Hepatocyte (in vitro differentiated cells): ENCODE data around the gene CNST. TPM values are rescaled to one million over a fixed set of nuclear protein-coding genes. Genes with fewer than 3 reads are reported as not detected.
"Not testable (repeated sequence)": the region's sequence is repeated elsewhere in the genome, so short reads cannot be mapped to it uniquely, and the experiment has no call there.

Source experiments
- DNase-seq: peaks from one replicate; pipeline ENCODE4 v3.0.0-alpha.2; 2016; ENCODE audit warnings: low spot score
- H2AFZ ChIP-seq: fragments of 200-600 bp; sonication (generic); 2 replicates; pipeline ENCODE4 v1.6.0; 2016; ENCODE audit warnings: antibody characterized with exemption, mild to moderate bottlenecking
- H3K27ac ChIP-seq: fragments of 200-600 bp; sonication (generic); 2 replicates; pipeline ENCODE4 v1.5.1; 2016; ENCODE audit warnings: mild to moderate bottlenecking
- H3K27me3 ChIP-seq: fragments of 200-600 bp; sonication (generic); 2 replicates; pipeline ENCODE4 v1.6.1; 2016
- H3K36me3 ChIP-seq: fragments of 200-600 bp; sonication (generic); replicated peaks from 2 replicates; pipeline ENCODE4 v1.5.1; 2016; ENCODE audit warnings: low read depth; ENCODE audit not compliant: insufficient read depth
- H3K4me1 ChIP-seq: fragments of 200-600 bp; sonication (generic); 2 replicates; pipeline ENCODE4 v1.5.1; 2016; ENCODE audit warnings: mild to moderate bottlenecking, moderate library complexity; ENCODE audit not compliant: insufficient read depth
- H3K4me2 ChIP-seq: fragments of 200-600 bp; sonication (generic); 2 replicates; pipeline ENCODE4 v1.6.0; 2016
- H3K4me3 ChIP-seq: fragments of 200-600 bp; sonication (generic); 2 replicates; pipeline ENCODE4 v1.5.1; 2016; ENCODE audit warnings: mild to moderate bottlenecking
- H3K79me2 ChIP-seq: fragments of 200-600 bp; sonication (generic); 2 replicates; pipeline ENCODE4 v1.6.0; 2017; ENCODE audit warnings: mild to moderate bottlenecking
- H3K9me2 ChIP-seq: fragments of 200-600 bp; sonication (generic); replicated peaks from 2 replicates; pipeline ENCODE4 v1.6.0; 2017; ENCODE audit warnings: mild to moderate bottlenecking; ENCODE audit not compliant: insufficient read depth
- H3K9me3 ChIP-seq: fragments of 200-600 bp; sonication (generic); 2 replicates; pipeline ENCODE4 v1.5.1; 2016; ENCODE audit warnings: low read depth, mild to moderate bottlenecking
- H4K20me1 ChIP-seq: fragments of 200-600 bp; sonication (generic); 2 replicates; pipeline ENCODE4 v1.6.0; 2016; ENCODE audit warnings: mild to moderate bottlenecking; ENCODE audit not compliant: insufficient read depth, poor library complexity, severe bottlenecking
- EZH2 ChIP-seq: fragments of 200-600 bp; sonication (generic); IDR thresholded peaks from 2 replicates; pipeline ENCODE4 v1.6.1; 2016; ENCODE audit warnings: antibody characterized with exemption, mild to moderate bottlenecking, borderline replicate concordance
- EZH2phosphoT487 ChIP-seq: fragments of 200-600 bp; sonication (generic); IDR thresholded peaks from one replicate; pipeline ENCODE4 v1.6.1; 2018; ENCODE audit warnings: antibody characterized with exemption, mild to moderate bottlenecking, low read depth, moderate library complexity; ENCODE audit not compliant: unreplicated experiment, severe bottlenecking
- WGBS: methylation state at CpG from one replicate; pipeline ENCODE4 v1.1.6; 2016; ENCODE audit warnings: low lambda C conversion rate; ENCODE audit errors: missing lambda C conversion rate; 5-methylcytosine and 5-hydroxymethylcytosine counted together
- polyA plus RNA-seq: library from polyadenylated mRNA; unstranded; fragments of >200 nt; fragmentation: Nextera tagmentation; extraction: Ambion mirVana; gene quantifications from 2 replicates; pipeline ENCODE4 v1.2.1, GENCODE V29; 2016
- small RNA-seq: library from RNA; depleted of rRNA; stranded (forward); fragments of <200 nt; gene quantifications from one replicate; pipeline ENCODE3, GENCODE V24; 2014
- total RNA-seq: library from RNA; depleted of rRNA; stranded (reverse); fragments of >200 nt; gene quantifications from 2 replicates; pipeline ENCODE4 v1.2.3, GENCODE V29; 2014

The CNST gene
- total and polyA plus RNA-seq, 2 experiments from 2014 or later: 7.1 to 16.4 TPM

DNA sequence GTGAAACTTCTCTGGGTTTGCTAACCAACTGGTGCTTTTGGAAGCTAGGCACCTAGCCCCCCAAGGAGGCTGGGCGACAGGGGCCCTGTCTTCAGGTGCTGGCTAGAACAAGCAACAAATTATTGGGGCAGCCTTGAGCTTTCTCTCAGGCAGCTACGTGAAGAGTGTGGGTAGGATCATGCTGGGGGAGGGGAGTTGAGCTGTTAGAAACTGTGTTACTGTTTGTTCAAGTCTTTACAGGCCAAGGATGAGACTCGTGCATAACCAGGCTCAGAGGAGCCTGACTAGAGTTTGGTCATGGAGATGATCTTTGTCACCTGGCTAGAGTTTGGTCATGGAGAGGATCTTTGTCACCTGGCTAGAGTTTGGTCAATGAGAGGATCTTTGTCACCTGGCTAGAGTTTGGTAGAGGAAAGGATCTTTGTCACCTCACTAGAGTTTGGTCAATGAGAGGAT is 145.3 kb downstream of the CNST start:
- H3K4me3 ChIP-seq: no peak overlapping the region
- no peaks in the 10 kb centered on the region for H3K27me3 ChIP-seq
- H3K9me3 ChIP-seq: no peaks in the 10 kb centered on the region
- no peak for DNase-seq
- H2AFZ ChIP-seq: no peak overlapping the region
- TF ChIP-seq EZH2 (no peak), EZH2phosphoT487 (no peak)
- H3K36me3 ChIP-seq: no peaks in the 10 kb centered on the region
- 75% methylated on average over 3 of the region's 3 CpGs for WGBS
- no peak overlapping the region for H3K27ac ChIP-seq
- H3K4me2 ChIP-seq: no peak overlapping the region
- H3K79me2 ChIP-seq: no peaks in the 10 kb centered on the region
- no peaks in the 10 kb centered on the region for H3K4me1 ChIP-seq
- H4K20me1 ChIP-seq: no peaks in the 10 kb centered on the region
- H3K9me2 ChIP-seq: no peaks in the 10 kb centered on the region

DNA sequence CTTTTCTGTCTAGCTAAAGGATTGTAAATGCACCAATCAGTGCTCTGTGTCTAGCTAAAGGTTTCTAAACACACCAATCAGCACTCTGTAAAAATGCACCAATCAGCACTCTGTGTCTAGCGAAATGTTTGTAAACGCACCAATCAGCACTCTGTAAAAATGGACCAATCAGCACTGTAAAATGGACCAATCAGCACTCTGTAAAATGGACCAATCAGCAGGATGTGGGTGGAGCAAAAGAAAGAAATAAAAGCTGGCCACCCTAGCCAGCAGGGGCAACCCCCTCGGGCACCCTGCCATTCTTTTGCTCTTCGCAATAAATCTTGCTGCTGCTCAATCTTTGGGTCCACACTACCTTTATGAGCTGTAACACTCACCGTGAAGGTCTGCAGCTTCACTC is 146.2 kb downstream of the CNST start:
- not testable (repeated sequence) for H3K79me2 ChIP-seq, H3K36me3 ChIP-seq, H3K9me2 ChIP-seq, H3K27ac ChIP-seq, H3K27me3 ChIP-seq, H4K20me1 ChIP-seq, H3K4me2 ChIP-seq, H2AFZ ChIP-seq, H3K4me1 ChIP-seq, H3K9me3 ChIP-seq, DNase-seq, H3K4me3 ChIP-seq
- 91% methylated on average over 5 of the region's 5 CpGs for WGBS

Small RNAs within 50 kb of the gene (small RNA-seq; reads per million reads assigned to genes)
- gene AL356583.2 (not detected), gene AL591623.2 (not detected)

Other genes starting within 250 kb of the CNST start
- gene SMYD3, start 59.2 kb upstream of the CNST start, total RNA-seq: 25.2 and 30.8 TPM in 2 replicates
- 48.3 and 68.5 TPM in 2 replicates for gene SMYD3, start 59.2 kb upstream of the CNST start, polyA plus RNA-seq
- gene TFB2M, start 195 bp upstream of the CNST start, total RNA-seq: 16.3 and 17.9 TPM in 2 replicates
- gene TFB2M, start 195 bp upstream of the CNST start, polyA plus RNA-seq: 13.2 and 14.2 TPM in 2 replicates
- gene SCCPDH, start 158.0 kb downstream of the CNST start, total RNA-seq: 44.2 and 47.6 TPM in 2 replicates
- gene SCCPDH, start 158.0 kb downstream of the CNST start, polyA plus RNA-seq: 39.3 and 44.8 TPM in 2 replicates